Lung (tissue), 12 donors: ENCODE data around the gene CRMP1. TPM values are rescaled to one million over a fixed set of nuclear protein-coding genes. Genes with fewer than 3 reads are reported as not detected.

Experiments
- ATAC-seq: fragments of 200-7000 bp; cut with Tn5 transposase; one replicate; pipeline ENCODE4 v1.9.1; 2020; ENCODE audit warnings: moderate number of reproducible peaks; ENCODE audit not compliant: insufficient read depth, low FRiP score
- DNase-seq, 3 donors: peaks; one replicate each; pipeline ENCODE4 v3.0.0-alpha.2; 2013 to 2017
- H3K27ac ChIP-seq, 2 donors: one replicate each; pipeline ENCODE4 v1.5.1; 2013; ENCODE audit warnings: mild to moderate bottlenecking in 2 of 2, moderate library complexity in 2 of 2, control low read depth in 1 of 2, inconsistent platforms in 1 of 2, low read depth in 1 of 2, low read length in 1 of 2
- H3K27me3 ChIP-seq, 3 donors: one replicate each; pipeline ENCODE4 v1.5.1; 2013; ENCODE audit warnings: low read length in 2 of 3; ENCODE audit not compliant: control insufficient read depth in 3 of 3, insufficient read depth in 3 of 3
- H3K36me3 ChIP-seq, 4 donors: one replicate each; pipeline ENCODE4 v1.5.1; 2013; ENCODE audit warnings: low read length in 4 of 4, mild to moderate bottlenecking in 1 of 4, moderate library complexity in 1 of 4; ENCODE audit not compliant: control insufficient read depth in 4 of 4, insufficient read depth in 4 of 4
- H3K4me1 ChIP-seq, 5 donors: one replicate each; pipeline ENCODE4 v1.5.1; 2013; ENCODE audit warnings: low read length in 5 of 5, mild to moderate bottlenecking in 2 of 5, moderate library complexity in 1 of 5; ENCODE audit not compliant: control insufficient read depth in 5 of 5, insufficient read depth in 5 of 5
- H3K4me3 ChIP-seq: one replicate; pipeline ENCODE4 v1.5.1; 2013; ENCODE audit warnings: mild to moderate bottlenecking, control low read depth, moderate library complexity
- H3K9ac ChIP-seq, 2 donors: one replicate each; pipeline ENCODE4 v1.5.1; 2013; ENCODE audit warnings: low read length in 2 of 2, control low read depth in 1 of 2; ENCODE audit not compliant: insufficient read depth in 1 of 2
- H3K9me3 ChIP-seq, 4 donors: one replicate each; pipeline ENCODE4 v1.5.1; 2013; ENCODE audit warnings: low read length in 3 of 4, mild to moderate bottlenecking in 1 of 4, moderate library complexity in 1 of 4; ENCODE audit not compliant: control insufficient read depth in 4 of 4, insufficient read depth in 3 of 4
- CTCF ChIP-seq: IDR thresholded peaks from 2 replicates; pipeline ENCODE4 v1.5.1; 2012; ENCODE audit warnings: mild to moderate bottlenecking; ENCODE audit errors: control extremely low read depth, extremely low read depth
- WGBS, 2 donors: extraction: QIAGEN DNeasy Blood & Tissue Kit; methylation state at CpG; one replicate each; pipeline ENCODE4 v1.1.7; 2013; 5-methylcytosine and 5-hydroxymethylcytosine counted together
- polyA plus RNA-seq, 2 donors: library from polyadenylated mRNA; stranded (reverse); fragments of 200-250 nt; gene quantifications; one replicate each; pipeline ENCODE4 v1.2.1, GENCODE V29; 2013
- total RNA-seq, 2 donors: library from RNA; depleted of rRNA in 1 of 2; stranded (reverse); fragments of >200 nt in 1 of 2; gene quantifications; one replicate each; pipeline ENCODE4 v1.2.1, GENCODE V29; 2014 to 2021
- donor health status: control.
- donor health status: control.
- donor health status: Bipolar disorder and iron deficiency.
- donor health status: healthy.
- donor health status: DM: yes; HTN: yes; CAD: no.

CRMP1 gene
- total and polyA plus RNA-seq, 4 donors: 2.1 to 24.4 (median 4.6) TPM

- Histone ChIP-seq H3K9ac (no peak overlapping the region), H3K4me3 (no peak overlapping the region), H3K27me3 (peaks cover 0 to 14% (median 11%) of the 10 kb centered on the region in 3 donors), H3K4me1 (peaks cover 0 to 7% (median 0%) of the 10 kb centered on the region in 5 donors), H3K27ac (no peak overlapping the region), H3K36me3 (no peaks in the 10 kb centered on the region), H3K9me3 (peaks cover 0 to 15% (median 1%) of the 10 kb centered on the region in 4 donors)
- ATAC-seq (no peak), DNase-seq (no peak)
- TF ChIP-seq CTCF: no peak
- WGBS, 2 donors: 5 to 11% methylated on average over 8 of the region's 8 CpGs
Observed at GRCh38 chr4:5905714-5906113, 12.8 kb upstream of the CRMP1 start.

- Histone ChIP-seq H3K27me3 (peaks cover 0 to 38% (median 33%) of the 10 kb centered on the region in 3 donors), H3K36me3 (no peaks in the 10 kb centered on the region), H3K9me3 (peaks cover 0 to 12% (median 3%) of the 10 kb centered on the region in 4 donors), H3K9ac (no peak overlapping the region), H3K4me3 (no peak overlapping the region), H3K4me1 (peaks cover 0 to 2% (median 0%) of the 10 kb centered on the region in 5 donors), H3K27ac (no peak overlapping the region)
- DNase-seq (no peak), ATAC-seq (no peak)
- no peak for TF ChIP-seq CTCF
- WGBS, 2 donors: 85 to 92% methylated on average over 5 of the region's 5 CpGs
Observed at GRCh38 chr4:5900844-5901243, 8.0 kb upstream of the CRMP1 start.

GRCh38 chr4:5899881-5900280 lies 7.0 kb upstream of the CRMP1 start:
- WGBS, 2 donors: 69 to 70% methylated on average over 5 of the region's 5 CpGs
- TF ChIP-seq CTCF: no peak
- H3K4me3 ChIP-seq: no peak overlapping the region
- ATAC-seq (no peak), DNase-seq (no peak)
- H3K4me1 ChIP-seq: no peaks in the 10 kb centered on the region
- no peak overlapping the region for H3K9ac ChIP-seq
- H3K27ac ChIP-seq: no peak overlapping the region
- peaks cover 0 to 40% (median 30%) of the 10 kb centered on the region in 3 donors for H3K27me3 ChIP-seq
- H3K9me3 ChIP-seq: peaks cover 0 to 12% (median 3%) of the 10 kb centered on the region in 4 donors
- H3K36me3 ChIP-seq: no peaks in the 10 kb centered on the region

- Histone ChIP-seq H3K4me3 (no peak overlapping the region), H3K9ac (no peak overlapping the region), H3K9me3 (peaks cover 0 to 12% (median 3%) of the 10 kb centered on the region in 4 donors), H3K4me1 (no peaks in the 10 kb centered on the region), H3K36me3 (no peaks in the 10 kb centered on the region), H3K27me3 (peaks cover 0 to 42% (median 26%) of the 10 kb centered on the region in 3 donors), H3K27ac (no peak overlapping the region)
- WGBS, 2 donors: 94 to 95% methylated on average over 1 of the region's 1 CpG
- TF ChIP-seq CTCF: no peak
- ATAC-seq: no peak
- DNase-seq: no peak
Observed at GRCh38 chr4:5899396-5899795, 6.5 kb upstream of the CRMP1 start.
